Neural progenitor cell (in vitro differentiated cells): ENCODE measurements around the gene PRKCH. TPM values are rescaled to one million over a fixed set of nuclear protein-coding genes. Genes with fewer than 3 reads are reported as not detected.

Source experiments
- DNase-seq: peaks from one replicate; pipeline ENCODE4 v3.0.0-alpha.2; 2016; ENCODE audit warnings: low spot score
- H2AFZ ChIP-seq: fragments of 200-600 bp; sonication (generic); replicated peaks from 2 replicates; pipeline ENCODE4 v1.6.1; 2016; ENCODE audit warnings: antibody characterized with exemption
- H3F3A ChIP-seq: fragments of 200-600 bp; sonication (generic); 2 replicates; pipeline ENCODE4 v1.6.1; 2016; ENCODE audit warnings: antibody characterized with exemption, low read depth
- H3K27ac ChIP-seq: fragments of 200-600 bp; sonication (generic); 2 replicates; pipeline ENCODE4 v1.5.1; 2016; ENCODE audit warnings: mild to moderate bottlenecking
- H3K27me3 ChIP-seq: fragments of 200-600 bp; sonication (generic); 2 replicates; pipeline ENCODE4 v1.6.1; 2016; ENCODE audit warnings: mild to moderate bottlenecking, moderate library complexity
- H3K36me3 ChIP-seq: fragments of 200-600 bp; sonication (generic); 2 replicates; pipeline ENCODE4 v1.5.1; 2016
- H3K4me1 ChIP-seq: fragments of 200-600 bp; sonication (generic); 2 replicates; pipeline ENCODE4 v1.6.1; 2016; ENCODE audit warnings: mixed run types
- H3K4me2 ChIP-seq: fragments of 200-600 bp; sonication (generic); 2 replicates; pipeline ENCODE4 v1.6.1; 2016
- H3K4me3 ChIP-seq: fragments of 200-600 bp; sonication (generic); 2 replicates; pipeline ENCODE4 v1.5.1; 2016
- H3K79me2 ChIP-seq: fragments of 200-600 bp; sonication (generic); 2 replicates; pipeline ENCODE4 v1.6.1; 2016; ENCODE audit warnings: low read depth
- H3K9ac ChIP-seq: fragments of 200-600 bp; sonication (generic); 2 replicates; pipeline ENCODE4 v1.6.1; 2016
- H3K9me3 ChIP-seq: fragments of 200-600 bp; sonication (generic); 2 replicates; pipeline ENCODE4 v1.5.1; 2016; ENCODE audit warnings: low read depth
- H4K20me1 ChIP-seq: fragments of 200-600 bp; sonication (generic); 2 replicates; pipeline ENCODE4 v1.6.1; 2016; ENCODE audit warnings: low read depth
- H3K27ac Mint-ChIP-seq: 3 replicates; pipeline ENCODE4 v1.8.0; 2021; ENCODE audit warnings: mixed read lengths
- H3K27me3 Mint-ChIP-seq: 2 replicates; pipeline ENCODE4 v1.8.0; 2022; ENCODE audit warnings: low read depth, mild to moderate bottlenecking, inconsistent platforms, moderate library complexity, mixed read lengths; ENCODE audit not compliant: insufficient read depth
- H3K36me3 Mint-ChIP-seq: 3 replicates; pipeline ENCODE4 v1.8.0; 2021; ENCODE audit warnings: mixed read lengths
- H3K4me1 Mint-ChIP-seq: 3 replicates; pipeline ENCODE4 v1.8.0; 2021; ENCODE audit warnings: mixed read lengths
- H3K4me3 Mint-ChIP-seq: 3 replicates; pipeline ENCODE4 v1.8.0; 2021; ENCODE audit warnings: mild to moderate bottlenecking, moderate library complexity, mixed read lengths
- H3K9me3 Mint-ChIP-seq: 3 replicates; pipeline ENCODE4 v1.8.0; 2020; ENCODE audit warnings: mixed read lengths
- EZH2 ChIP-seq: fragments of 200-600 bp; sonication (generic); IDR thresholded peaks from 2 replicates; pipeline ENCODE4 v1.6.1; 2017; ENCODE audit warnings: antibody characterized with exemption, mild to moderate bottlenecking, moderate library complexity
- EZH2phosphoT487 ChIP-seq: fragments of 200-600 bp; sonication (generic); IDR thresholded peaks from 2 replicates; pipeline ENCODE4 v1.6.1; 2017; ENCODE audit warnings: antibody characterized with exemption
- total RNA-seq: library from RNA; depleted of rRNA; stranded (reverse); fragments of >200 nt; gene quantifications from 2 replicates; pipeline ENCODE4 v1.2.3, GENCODE V29; 2015; ENCODE audit warnings: low replicate concordance
- TF ChIP-seq, protein P1 (sequence below): fragments of 200-600 bp; sonication (generic); IDR thresholded peaks from 2 replicates; pipeline ENCODE4 v1.5.1; 2017; ENCODE audit warnings: antibody characterized with exemption, mild to moderate bottlenecking

PRKCH gene
- total RNA-seq, 1 donor from 2014 or later, result 1.3 TPM

DNA sequence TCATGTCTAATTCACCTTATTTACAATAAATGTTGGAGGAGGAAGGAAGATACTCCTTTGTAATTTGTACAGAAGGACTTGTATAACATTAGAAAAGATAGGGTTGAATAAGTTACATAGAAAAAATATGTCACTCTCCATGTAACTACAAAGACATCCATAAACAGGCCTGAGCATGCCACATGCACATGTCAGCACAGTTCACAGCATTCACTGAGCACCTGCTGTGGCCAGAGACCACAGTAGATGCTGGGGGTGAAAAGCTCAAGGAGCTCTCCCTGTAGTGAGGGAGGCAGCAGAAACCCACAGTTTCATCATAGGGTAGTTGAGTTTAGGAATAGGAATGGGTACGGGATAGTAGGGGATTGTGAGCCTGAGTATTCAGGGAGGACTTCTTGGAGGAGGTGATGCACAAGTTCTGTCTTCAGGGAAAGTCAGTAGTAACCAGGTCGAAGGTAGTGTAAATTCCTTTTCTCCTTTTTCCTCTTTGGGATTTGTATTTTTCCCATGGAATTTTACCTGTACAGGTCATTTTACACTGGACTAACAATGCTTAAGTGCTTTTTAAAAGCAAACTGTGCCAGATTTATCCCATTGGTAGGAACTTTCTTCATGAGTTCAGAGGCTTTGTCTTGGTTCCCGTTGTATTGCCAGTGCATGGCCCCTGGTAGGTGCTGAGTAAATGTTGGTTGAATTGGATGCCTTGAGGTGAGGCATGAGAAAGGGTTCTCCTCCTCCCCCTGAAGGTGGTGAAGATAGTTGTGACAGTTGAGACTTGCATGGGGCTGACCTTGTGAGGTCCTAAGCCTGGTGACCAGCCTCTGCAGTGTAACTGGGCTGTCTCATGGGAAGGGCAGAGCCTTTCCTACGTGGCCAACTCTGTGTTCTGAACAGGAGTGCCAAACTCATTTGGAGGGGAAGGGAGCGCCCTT is 20.2 kb downstream of the PRKCH start:
- Histone ChIP-seq H3K4me3 (no peak overlapping the region), H2AFZ (no peak overlapping the region), H3K79me2 (no peaks in the 10 kb centered on the region), H3K9ac (no peak overlapping the region), H3K36me3 (no peaks in the 10 kb centered on the region), H3K27ac (no peak overlapping the region), H3K4me1 (no peaks in the 10 kb centered on the region), H3F3A (no peaks in the 10 kb centered on the region), H3K4me2 (no peak overlapping the region), H3K9me3 (no peaks in the 10 kb centered on the region), H3K27me3 (no peaks in the 10 kb centered on the region), H4K20me1 (no peaks in the 10 kb centered on the region)
- Mint-ChIP-seq H3K4me3 (no peak overlapping the region), H3K4me1 (no peaks in the 10 kb centered on the region), H3K27me3 (peaks cover 5% of the 10 kb centered on the region), H3K36me3 (no peaks in the 10 kb centered on the region), H3K9me3 (no peaks in the 10 kb centered on the region), H3K27ac (no peak overlapping the region)
- DNase-seq, result no peak
- TF ChIP-seq, protein P1, sequence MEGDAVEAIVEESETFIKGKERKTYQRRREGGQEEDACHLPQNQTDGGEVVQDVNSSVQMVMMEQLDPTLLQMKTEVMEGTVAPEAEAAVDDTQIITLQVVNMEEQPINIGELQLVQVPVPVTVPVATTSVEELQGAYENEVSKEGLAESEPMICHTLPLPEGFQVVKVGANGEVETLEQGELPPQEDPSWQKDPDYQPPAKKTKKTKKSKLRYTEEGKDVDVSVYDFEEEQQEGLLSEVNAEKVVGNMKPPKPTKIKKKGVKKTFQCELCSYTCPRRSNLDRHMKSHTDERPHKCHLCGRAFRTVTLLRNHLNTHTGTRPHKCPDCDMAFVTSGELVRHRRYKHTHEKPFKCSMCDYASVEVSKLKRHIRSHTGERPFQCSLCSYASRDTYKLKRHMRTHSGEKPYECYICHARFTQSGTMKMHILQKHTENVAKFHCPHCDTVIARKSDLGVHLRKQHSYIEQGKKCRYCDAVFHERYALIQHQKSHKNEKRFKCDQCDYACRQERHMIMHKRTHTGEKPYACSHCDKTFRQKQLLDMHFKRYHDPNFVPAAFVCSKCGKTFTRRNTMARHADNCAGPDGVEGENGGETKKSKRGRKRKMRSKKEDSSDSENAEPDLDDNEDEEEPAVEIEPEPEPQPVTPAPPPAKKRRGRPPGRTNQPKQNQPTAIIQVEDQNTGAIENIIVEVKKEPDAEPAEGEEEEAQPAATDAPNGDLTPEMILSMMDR, result no peak
- TF ChIP-seq EZH2phosphoT487 (no peak), EZH2 (no peak)

DNA sequence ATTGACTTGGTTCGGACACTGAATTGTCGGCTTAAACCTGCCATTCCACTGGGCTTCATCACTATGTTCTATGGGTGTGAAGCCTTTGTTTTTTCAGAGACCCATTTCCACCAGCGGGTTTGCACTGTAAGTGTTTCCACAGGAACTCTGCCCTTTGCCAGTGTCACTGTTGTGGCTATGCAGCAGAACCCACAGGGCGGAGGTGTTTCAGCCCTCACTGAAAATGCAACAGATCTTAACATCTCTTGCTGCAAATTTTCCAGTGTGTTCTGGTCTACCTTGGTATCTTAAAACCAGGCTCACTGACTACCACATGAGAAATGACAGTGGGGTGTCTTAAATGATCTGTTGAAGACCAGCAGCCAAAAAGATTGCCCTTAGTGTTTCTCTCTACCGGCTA is 21.1 kb downstream of the PRKCH start:
- no peak overlapping the region for H3K27ac Mint-ChIP-seq
- H3K36me3 Mint-ChIP-seq, result no peaks in the 10 kb centered on the region
- Histone ChIP-seq H3K4me2 (no peak overlapping the region), H4K20me1 (no peaks in the 10 kb centered on the region), H3K27ac (no peak overlapping the region), H3K4me3 (no peak overlapping the region), H3K9me3 (no peaks in the 10 kb centered on the region), H3K79me2 (no peaks in the 10 kb centered on the region), H3K4me1 (no peaks in the 10 kb centered on the region), H3K9ac (no peak overlapping the region), H3K36me3 (no peaks in the 10 kb centered on the region), H2AFZ (no peak overlapping the region), H3F3A (no peaks in the 10 kb centered on the region), H3K27me3 (no peaks in the 10 kb centered on the region)
- H3K4me1 Mint-ChIP-seq, result no peaks in the 10 kb centered on the region
- H3K27me3 Mint-ChIP-seq, result peaks cover 5% of the 10 kb centered on the region
- TF ChIP-seq, protein P1, result no peak
- TF ChIP-seq EZH2phosphoT487, result no peak
- TF ChIP-seq EZH2, result no peak
- no peak for DNase-seq
- H3K9me3 Mint-ChIP-seq, result no peaks in the 10 kb centered on the region
- no peak overlapping the region for H3K4me3 Mint-ChIP-seq

DNA sequence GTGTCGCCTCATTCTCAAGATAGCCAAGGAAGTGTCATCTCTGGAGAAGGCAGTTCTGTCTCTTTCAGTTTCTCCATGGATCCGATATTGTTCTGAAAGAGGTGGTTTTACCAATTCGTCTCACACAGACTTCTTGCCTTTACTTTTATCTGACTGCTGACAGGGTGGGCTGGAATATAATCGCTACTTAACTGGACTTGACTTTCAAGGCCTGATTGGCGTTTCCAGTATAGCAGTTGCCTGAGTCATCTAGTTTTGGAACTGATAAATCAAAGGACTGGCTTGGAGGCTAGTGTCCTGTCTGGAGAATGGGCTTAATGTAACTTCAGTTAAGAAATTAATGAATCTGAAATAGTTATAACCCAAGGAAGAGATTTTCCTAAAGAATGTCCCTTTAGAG is 21.6 kb downstream of the PRKCH start:
- no peaks in the 10 kb centered on the region for H3K36me3 Mint-ChIP-seq
- Histone ChIP-seq H4K20me1 (no peaks in the 10 kb centered on the region), H3K27me3 (no peaks in the 10 kb centered on the region), H3K27ac (no peak overlapping the region), H2AFZ (no peak overlapping the region), H3F3A (no peaks in the 10 kb centered on the region), H3K9me3 (no peaks in the 10 kb centered on the region), H3K9ac (no peak overlapping the region), H3K79me2 (no peaks in the 10 kb centered on the region), H3K4me3 (no peak overlapping the region), H3K4me1 (no peaks in the 10 kb centered on the region), H3K4me2 (no peak overlapping the region), H3K36me3 (no peaks in the 10 kb centered on the region)
- H3K27me3 Mint-ChIP-seq, result peaks cover 5% of the 10 kb centered on the region
- no peak for DNase-seq
- H3K9me3 Mint-ChIP-seq, result no peaks in the 10 kb centered on the region
- no peak for TF ChIP-seq EZH2
- no peak for TF ChIP-seq EZH2phosphoT487
- TF ChIP-seq, protein P1, result no peak
- H3K4me1 Mint-ChIP-seq, result no peaks in the 10 kb centered on the region
- no peak overlapping the region for H3K27ac Mint-ChIP-seq
- H3K4me3 Mint-ChIP-seq, result no peak overlapping the region
